Measurements from ENCODE around the gene CCNB2. TPM values are rescaled to one million over a fixed set of nuclear protein-coding genes. Genes with fewer than 3 reads are reported as not detected.

Gene CCNB2
- total RNA-seq, 1 experiment from 2014 or later = 164 TPM

GRCh38 chr15:59166601-59167265 is 61.8 kb downstream of the CCNB2 start:
- DNase-seq (ENCODE audit: low read depth) = no peak

- DNase-seq (ENCODE audit: low read depth) = peak; percentile 75
Observed at GRCh38 chr15:59168536-59168935, 63.6 kb downstream of the CCNB2 start.

- peak; percentile 87 for DNase-seq (ENCODE audit: low read depth)
Observed at GRCh38 chr15:59169251-59169708, 64.3 kb downstream of the CCNB2 start.

GRCh38 chr15:59170295-59171066 is 65.5 kb downstream of the CCNB2 start:
- peak; percentile 97 for DNase-seq (ENCODE audit: low read depth)

- DNase-seq (ENCODE audit: low read depth) = no peak
Observed at GRCh38 chr15:59171067-59171397, 66.1 kb downstream of the CCNB2 start.

- no peak for DNase-seq (ENCODE audit: low read depth)
Observed at GRCh38 chr15:59172289-59172901, 67.4 kb downstream of the CCNB2 start.

GRCh38 chr15:59173194-59173593 is 68.2 kb downstream of the CCNB2 start:
- no peak for DNase-seq (ENCODE audit: low read depth)

- no peak for DNase-seq (ENCODE audit: low read depth)
Observed at GRCh38 chr15:59174151-59174834, 69.3 kb downstream of the CCNB2 start.

Other genes starting within 250 kb of the CCNB2 start
- 26.0 and 35.1 TPM in 2 replicates for gene SLTM, start 171.5 kb upstream of the CCNB2 start, total RNA-seq (2014; rRNA removed; shearing (Covaris generic))
- gene RNF111, start 117.5 kb upstream of the CCNB2 start, total RNA-seq (2014; rRNA removed; shearing (Covaris generic)) = 16.7 and 20.9 TPM in 2 replicates
- gene LDHAL6B, start 101.7 kb downstream of the CCNB2 start, total RNA-seq (2014; rRNA removed; shearing (Covaris generic)) = not detected in 2 replicates